H9 (cell line): ENCODE results near the gene DNALI1. TPM values are rescaled to one million over a fixed set of nuclear protein-coding genes. Genes with fewer than 3 reads are reported as not detected.

Experiments used
- DNase-seq: peaks from one replicate; pipeline ENCODE4 v3.0.0-alpha.2; 2017
- H2AFZ ChIP-seq: one replicate; pipeline ENCODE4 v1.6.1; 2013; ENCODE audit warnings: mild to moderate bottlenecking, low read length, control low read depth, moderate library complexity
- H2AK5ac ChIP-seq: 2 replicates; pipeline ENCODE4 v1.6.1; 2013; ENCODE audit warnings: low read length, control low read depth, mixed read lengths; ENCODE audit not compliant: insufficient read length
- H2BK120ac ChIP-seq: one replicate; pipeline ENCODE4 v1.6.1; 2013; ENCODE audit warnings: low read depth, mild to moderate bottlenecking, low read length, control low read depth, inconsistent platforms; ENCODE audit not compliant: poor library complexity, severe bottlenecking
- H2BK12ac ChIP-seq: 2 replicates; pipeline ENCODE4 v1.6.1; 2013; ENCODE audit warnings: low read length, control low read depth, mixed read lengths, low read depth; ENCODE audit not compliant: insufficient read length
- H2BK15ac ChIP-seq: 2 replicates; pipeline ENCODE4 v1.6.1; 2013; ENCODE audit warnings: low read depth, low read length, control low read depth
- H2BK20ac ChIP-seq: one replicate; pipeline ENCODE4 v1.6.1; 2013; ENCODE audit warnings: low read depth, mild to moderate bottlenecking, low read length, control low read depth, inconsistent platforms; ENCODE audit not compliant: poor library complexity, severe bottlenecking
- H2BK5ac ChIP-seq: 2 replicates; pipeline ENCODE4 v1.6.1; 2013; ENCODE audit warnings: low read length, control low read depth, mixed read lengths; ENCODE audit not compliant: insufficient read length
- H3K14ac ChIP-seq: 2 replicates; pipeline ENCODE4 v1.6.1; 2013; ENCODE audit warnings: low read length, control low read depth; ENCODE audit not compliant: insufficient read depth
- H3K18ac ChIP-seq: 2 replicates; pipeline ENCODE4 v1.6.1; 2013; ENCODE audit warnings: low read depth, mild to moderate bottlenecking, mixed read lengths, low read length, control low read depth; ENCODE audit not compliant: insufficient read length
- H3K23ac ChIP-seq: 2 replicates; pipeline ENCODE4 v1.6.1; 2013; ENCODE audit warnings: low read length, control low read depth, mixed read lengths, low read depth; ENCODE audit not compliant: insufficient read length
- H3K23me2 ChIP-seq: 2 replicates; pipeline ENCODE4 v1.6.1; 2013; ENCODE audit warnings: low read depth, mild to moderate bottlenecking, mixed read lengths, low read length, control low read depth; ENCODE audit not compliant: insufficient read length, poor library complexity, severe bottlenecking
- H3K27ac ChIP-seq: 2 replicates; pipeline ENCODE4 v1.5.1; 2013; ENCODE audit warnings: low read length, control low read depth, mixed read lengths, low read depth; ENCODE audit not compliant: insufficient read length
- H3K27me3 ChIP-seq: 2 replicates; pipeline ENCODE4 v1.6.1; 2013; ENCODE audit warnings: low read length, control low read depth, inconsistent platforms; ENCODE audit not compliant: insufficient read depth
- H3K4ac ChIP-seq: 2 replicates; pipeline ENCODE4 v1.6.1; 2013; ENCODE audit warnings: low read depth, mild to moderate bottlenecking, control low read depth, inconsistent platforms, low read length, moderate library complexity
- H3K4me1 ChIP-seq: 2 replicates; pipeline ENCODE4 v1.6.1; 2013; ENCODE audit warnings: low read length, control low read depth, inconsistent platforms; ENCODE audit not compliant: insufficient read depth
- H3K4me2 ChIP-seq: 2 replicates; pipeline ENCODE4 v1.6.1; 2013; ENCODE audit warnings: low read length, control low read depth, mixed read lengths; ENCODE audit not compliant: insufficient read length, insufficient read depth
- H3K56ac ChIP-seq: 2 replicates; pipeline ENCODE4 v1.6.1; 2013; ENCODE audit warnings: low read depth, mild to moderate bottlenecking, mixed read lengths, low read length, control low read depth; ENCODE audit not compliant: insufficient read length
- H3K79me1 ChIP-seq: 2 replicates; pipeline ENCODE4 v1.6.1; 2013; ENCODE audit warnings: low read depth, mild to moderate bottlenecking, moderate library complexity, low read length, control low read depth, inconsistent platforms; ENCODE audit not compliant: insufficient read depth, poor library complexity, severe bottlenecking
- H3K79me2 ChIP-seq: 2 replicates; pipeline ENCODE4 v1.6.1; 2013; ENCODE audit warnings: low read length, control low read depth, inconsistent platforms; ENCODE audit not compliant: insufficient read depth
- H3K9ac ChIP-seq: 2 replicates; pipeline ENCODE4 v1.6.1; 2013; ENCODE audit warnings: low read length, control low read depth, mixed read lengths; ENCODE audit not compliant: insufficient read length; ENCODE audit errors: extremely low read depth
- H3K9me3 ChIP-seq: one replicate; pipeline ENCODE4 v1.6.1; 2013; ENCODE audit warnings: low read depth, low read length, inconsistent platforms; ENCODE audit not compliant: control insufficient read depth
- H3T11ph ChIP-seq: one replicate; pipeline ENCODE4 v1.6.1; 2013; ENCODE audit warnings: mild to moderate bottlenecking, low read length, control low read depth, inconsistent platforms
- H4K20me1 ChIP-seq: one replicate; pipeline ENCODE4 v1.6.1; 2013; ENCODE audit not compliant: control insufficient read depth, insufficient read length, insufficient read depth
- H4K5ac ChIP-seq: 2 replicates; pipeline ENCODE4 v1.6.1; 2013; ENCODE audit warnings: low read depth, mild to moderate bottlenecking, mixed read lengths, low read length, control low read depth; ENCODE audit not compliant: insufficient read length
- H4K8ac ChIP-seq: replicated peaks from 2 replicates; pipeline ENCODE4 v1.6.1; 2013; ENCODE audit warnings: low read length, control low read depth, mixed read lengths, low read depth; ENCODE audit not compliant: insufficient read length
- H4K91ac ChIP-seq: 2 replicates; pipeline ENCODE4 v1.6.1; 2013; ENCODE audit warnings: low read depth, mild to moderate bottlenecking, moderate library complexity, mixed read lengths, low read length, control low read depth; ENCODE audit not compliant: insufficient read length
- H3K27ac Mint-ChIP-seq, 3 experiments: 2 replicates in 2 of 3; 3 replicates in 1 of 3; pipeline ENCODE4 v1.8.0; 2020 to 2021; ENCODE audit warnings: mixed read lengths in 3 of 3, mild to moderate bottlenecking in 1 of 3, moderate library complexity in 1 of 3
- H3K27me3 Mint-ChIP-seq: 2 replicates; pipeline ENCODE4 v1.8.0; 2021; ENCODE audit warnings: low read depth, mild to moderate bottlenecking, moderate library complexity, mixed read lengths
- H3K36me3 Mint-ChIP-seq, 3 experiments: 2 replicates in 2 of 3; 3 replicates in 1 of 3; pipeline ENCODE4 v1.8.0; 2020 to 2021; ENCODE audit warnings: low read depth in 3 of 3, mixed read lengths in 3 of 3; ENCODE audit not compliant: insufficient read depth in 1 of 3
- H3K4me1 Mint-ChIP-seq, 2 experiments: 2 replicates each; pipeline ENCODE4 v1.8.0; 2020; ENCODE audit warnings: mixed read lengths in 2 of 2
- H3K4me3 Mint-ChIP-seq, 2 experiments: 2 replicates in 1 of 2; 3 replicates in 1 of 2; pipeline ENCODE4 v1.8.0; 2020 to 2021; ENCODE audit warnings: mild to moderate bottlenecking in 2 of 2, mixed read lengths in 2 of 2, moderate library complexity in 1 of 2
- H3K9me3 Mint-ChIP-seq, 2 experiments: 2 replicates in 1 of 2; 3 replicates in 1 of 2; pipeline ENCODE4 v1.8.0; 2020; ENCODE audit warnings: mild to moderate bottlenecking in 2 of 2, mixed read lengths in 2 of 2, moderate library complexity in 1 of 2
- CTCF ChIP-seq: fragments of 200-600 bp; sonication (generic); conservative IDR thresholded peaks from 3 replicates; pipeline ENCODE4 v1.8.0; 2021; ENCODE audit warnings: antibody characterized with exemption, mild to moderate bottlenecking
- WGBS: extraction: QIAGEN DNeasy Blood & Tissue Kit; methylation state at CpG from one replicate; pipeline ENCODE4 v1.1.7; 2013; ENCODE audit warnings: missing lambda C conversion rate, low lambda C conversion rate, mixed read lengths; ENCODE audit not compliant: insufficient read length; ENCODE audit errors: extremely low coverage; 5-methylcytosine and 5-hydroxymethylcytosine counted together
- total RNA-seq: library from RNA; stranded (reverse); gene quantifications from 2 replicates; pipeline ENCODE4 v1.2.1, GENCODE V29; 2021

DNALI1 gene
- total RNA-seq, 1 experiment from 2014 or later, result 18.0 TPM

- H3K9me3 ChIP-seq, result no peaks in the 10 kb centered on the region
- H2AFZ ChIP-seq, result no peak overlapping the region
- Mint-ChIP-seq H3K36me3 (peaks cover 50 to 93% (median 85%) of the 10 kb centered on the region in 3 experiments; a peak in 6 of 7 replicates), H3K4me1 (no peaks in the 10 kb centered on the region), H3K4me3 (no peak overlapping the region), H3K27ac (no peak overlapping the region), H3K9me3 (no peaks in the 10 kb centered on the region), H3K27me3 (no peaks in the 10 kb centered on the region)
- H4K20me1 ChIP-seq, result no peaks in the 10 kb centered on the region
- no peak overlapping the region for H3K18ac ChIP-seq
- H2BK20ac ChIP-seq, result no peak overlapping the region
- TF ChIP-seq CTCF, result no peak
- H3K4me1 ChIP-seq, result no peaks in the 10 kb centered on the region
- no peak overlapping the region for H2BK5ac ChIP-seq
- H3K14ac ChIP-seq, result no peak overlapping the region
- no peak overlapping the region for H3K4me2 ChIP-seq
- H4K5ac ChIP-seq, result no peak overlapping the region
- no peaks in the 10 kb centered on the region for H3K79me2 ChIP-seq
- no peak overlapping the region for H2BK15ac ChIP-seq
- H3T11ph ChIP-seq, result no peak overlapping the region
- no peak overlapping the region for H3K27ac ChIP-seq
- WGBS, result no CpG with 5 or more reads among the region's 7 CpGs
- no peaks in the 10 kb centered on the region for H3K23me2 ChIP-seq
- no peak overlapping the region for H3K9ac ChIP-seq
- H3K27me3 ChIP-seq, result no peaks in the 10 kb centered on the region
- H3K4ac ChIP-seq, result no peak overlapping the region
- H3K56ac ChIP-seq, result no peak overlapping the region
- H3K79me1 ChIP-seq, result no peaks in the 10 kb centered on the region
- DNase-seq, result no peak
- H3K23ac ChIP-seq, result no peak overlapping the region
- no peak overlapping the region for H2BK120ac ChIP-seq
- H2BK12ac ChIP-seq, result no peak overlapping the region
- H4K8ac ChIP-seq, result no peak overlapping the region
- no peak overlapping the region for H2AK5ac ChIP-seq
- H4K91ac ChIP-seq, result no peak overlapping the region
These were observed 18.2 kb downstream of the DNALI1 start for GRCh38 chr1:37574834-37575480.
